GM18508 (cell line): ENCODE data around the gene DDHD1.
"Not testable (repeated sequence)": the region's sequence is repeated elsewhere in the genome, so short reads cannot be mapped to it uniquely, and the experiment has no call there.

Source experiments
- ATAC-seq: cut with Tn5 transposase; IDR thresholded peaks from one replicate; pipeline ENCODE4 v1.9.1; 2021; ENCODE audit warnings: moderate number of reproducible peaks; ENCODE audit not compliant: insufficient read depth, unreplicated experiment

Gene DDHD1

DNA sequence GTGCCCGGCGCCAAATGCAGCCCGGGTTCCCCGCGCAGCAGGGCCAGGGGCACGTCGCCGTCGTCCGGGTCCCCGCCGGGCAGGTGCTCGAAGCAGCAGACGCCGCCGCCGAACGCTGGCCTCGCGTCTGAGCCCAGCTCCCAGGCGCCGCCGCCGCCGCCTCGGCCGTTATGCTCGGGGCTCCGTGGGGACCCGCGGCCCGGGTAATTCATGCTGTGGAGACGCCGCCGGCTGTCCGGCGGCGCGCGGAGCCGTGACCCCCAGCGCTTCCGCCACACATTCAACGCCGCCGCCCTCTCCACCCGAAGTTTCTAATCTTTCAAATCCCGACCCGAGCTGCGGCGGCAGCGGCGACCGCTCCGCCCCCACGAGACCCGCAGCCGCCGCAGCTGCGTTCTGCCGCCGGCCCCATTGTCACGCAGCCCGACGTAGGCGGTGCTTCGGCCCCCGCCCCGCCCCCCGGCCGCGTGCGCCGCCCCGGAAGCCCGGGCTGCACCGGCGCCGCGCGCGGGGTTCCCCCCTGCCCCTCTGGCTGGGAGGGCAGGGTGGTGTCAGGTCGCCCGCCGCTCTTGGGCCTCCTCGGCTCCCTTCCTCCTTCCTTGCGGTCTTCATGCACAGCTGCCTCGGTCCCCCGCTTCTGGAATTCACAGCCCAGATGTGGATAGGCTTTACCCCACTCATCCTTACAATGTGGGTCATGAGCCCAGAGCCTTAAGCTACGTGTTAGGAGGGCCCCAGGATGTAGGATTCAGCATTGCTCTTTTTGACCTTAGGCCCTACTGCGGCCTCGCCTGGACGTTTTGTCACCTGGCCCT is at the start of gene DDHD1:
Gene DDHD1, minus strand, starts transcription at position 437 of the 815 bp plus-strand sequence. Its CDS starts 225 bp downstream, at position 212.
- no peak for ATAC-seq

DNA sequence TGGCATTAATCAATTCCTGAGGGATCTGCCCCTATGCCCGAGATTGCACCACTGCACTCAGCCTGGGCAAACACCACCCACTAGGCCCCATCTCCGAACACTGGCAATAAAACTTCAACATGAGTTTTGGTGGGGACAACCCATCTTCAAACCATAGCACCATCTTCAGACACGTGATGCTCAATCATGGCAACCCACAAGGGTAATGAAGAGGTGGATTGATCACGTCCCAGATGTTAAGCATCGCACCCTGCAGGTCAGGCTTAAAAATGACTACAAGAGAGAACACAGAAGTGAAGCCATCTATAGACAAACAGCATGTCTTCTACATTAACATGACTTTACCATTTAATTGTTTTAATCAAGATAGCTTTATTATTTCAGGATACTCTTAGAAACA is 42.8 kb upstream of the DDHD1 start:
- no peak for ATAC-seq

DNA sequence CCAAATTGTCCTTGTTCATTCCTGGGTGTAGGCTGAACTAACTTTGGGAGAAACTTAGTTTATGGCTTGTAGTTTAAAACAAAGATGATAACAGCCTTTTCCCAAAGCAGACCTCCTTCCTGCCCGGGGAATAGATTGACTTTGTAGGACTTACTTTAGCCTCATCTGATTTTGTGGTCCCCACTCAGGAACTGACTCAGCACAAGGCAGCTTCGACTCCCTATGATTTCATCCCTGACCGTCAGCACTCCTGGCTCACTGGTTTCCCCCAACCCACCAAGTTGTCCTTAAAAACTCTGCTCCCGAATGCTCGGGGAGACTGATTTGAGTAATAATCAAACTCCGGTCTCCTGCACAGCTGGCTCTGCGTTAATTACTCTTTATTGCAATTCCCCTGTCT is 40.1 kb upstream of the DDHD1 start:
- ATAC-seq = no peak

DNA sequence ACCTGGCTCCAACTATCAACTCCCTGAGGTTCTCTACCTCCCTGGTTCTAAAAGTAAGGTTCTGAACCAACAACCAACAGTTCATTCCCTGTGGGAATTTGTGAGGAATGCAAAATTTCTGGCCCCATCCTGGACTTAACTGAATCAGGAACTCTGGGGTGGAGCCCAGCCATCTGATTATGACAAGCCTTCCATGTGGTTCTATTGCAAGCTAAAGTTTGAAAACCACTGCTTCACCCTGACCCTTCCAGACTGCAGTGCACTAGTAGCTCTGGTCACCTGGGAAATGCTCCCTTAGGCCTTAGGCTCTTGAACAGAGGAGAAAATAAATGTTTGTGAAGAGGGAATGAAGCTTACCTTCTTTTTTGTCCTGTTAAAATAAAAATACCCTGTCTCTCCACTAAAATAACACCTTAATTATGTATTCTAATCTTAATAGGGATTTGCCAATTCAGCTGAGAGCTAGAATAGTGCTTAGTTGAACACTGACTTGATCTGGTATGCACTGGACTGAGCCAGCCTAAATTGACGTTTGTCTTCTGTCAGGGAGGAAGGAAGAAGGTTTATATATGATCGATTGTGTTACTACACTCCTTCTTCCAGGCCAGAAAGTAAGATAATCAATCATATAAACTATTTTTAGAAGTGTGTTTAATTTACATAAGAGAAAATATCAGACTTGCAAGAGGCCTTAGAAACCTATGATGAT is 39.1 kb upstream of the DDHD1 start:
- ATAC-seq = no peak

DNA sequence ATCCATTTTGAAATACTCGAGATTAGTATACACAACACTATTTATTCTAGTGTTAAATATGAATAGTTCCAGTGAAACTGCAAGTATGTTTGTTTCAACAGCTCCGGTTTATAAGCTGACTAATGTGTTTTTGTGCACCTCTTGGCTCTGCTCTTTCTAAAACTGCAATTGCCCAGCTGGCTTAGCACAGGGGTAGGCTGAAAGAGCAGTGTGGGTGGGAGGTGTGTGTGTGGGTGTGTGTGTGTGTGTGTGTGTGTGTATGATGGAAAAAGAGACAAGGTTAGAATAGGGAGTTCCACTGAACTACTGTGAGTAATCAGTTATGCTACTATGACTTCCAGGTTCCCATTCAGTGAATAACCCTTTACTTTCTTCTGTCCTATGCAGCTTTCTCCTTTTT is 37.8 kb upstream of the DDHD1 start:
- ATAC-seq = no peak

DNA sequence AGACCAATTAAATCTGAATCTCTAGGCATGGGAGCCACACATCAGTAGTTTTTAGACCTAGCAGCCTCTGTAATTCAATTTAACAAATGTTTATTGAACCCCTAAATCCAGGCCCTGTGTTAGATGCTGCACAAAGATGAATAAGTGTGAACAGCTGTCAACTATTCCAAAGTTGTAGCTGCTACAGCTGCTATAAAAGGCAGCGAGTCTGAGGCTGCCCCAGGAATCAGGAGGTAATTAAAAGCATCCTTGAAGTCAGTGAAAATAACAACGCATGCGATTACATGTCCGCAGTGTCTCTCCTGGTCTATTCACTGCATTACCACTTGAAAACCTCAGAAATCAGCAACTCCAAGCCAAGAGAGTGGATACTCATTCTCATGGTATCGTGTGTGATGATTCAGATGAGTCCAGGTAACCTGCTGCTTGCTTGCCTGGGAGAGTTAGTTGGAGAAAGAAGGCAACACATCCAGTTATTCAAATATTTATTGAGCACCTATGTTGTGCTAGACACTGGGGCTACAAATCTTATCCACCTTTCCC is 34.9 kb upstream of the DDHD1 start:
- no peak for ATAC-seq

DNA sequence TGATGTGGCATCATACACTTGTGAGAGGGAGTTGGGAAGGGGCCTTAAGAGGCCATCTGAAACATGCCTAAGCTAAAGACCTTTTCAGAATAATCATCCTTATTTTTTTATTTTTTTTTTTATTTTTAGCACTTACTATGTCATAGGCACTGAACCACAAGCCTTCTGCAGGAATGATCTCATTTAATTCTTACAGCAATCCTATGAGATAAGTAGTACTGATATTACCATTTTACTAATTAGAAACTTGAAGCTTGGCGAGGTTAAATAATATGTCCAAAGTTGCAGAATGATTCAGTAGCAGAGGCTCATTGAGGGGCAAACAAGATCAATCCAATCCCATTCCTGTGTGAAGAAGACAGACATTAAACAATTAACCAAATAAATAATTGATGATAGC is 33.4 kb upstream of the DDHD1 start:
- ATAC-seq = no peak

DNA sequence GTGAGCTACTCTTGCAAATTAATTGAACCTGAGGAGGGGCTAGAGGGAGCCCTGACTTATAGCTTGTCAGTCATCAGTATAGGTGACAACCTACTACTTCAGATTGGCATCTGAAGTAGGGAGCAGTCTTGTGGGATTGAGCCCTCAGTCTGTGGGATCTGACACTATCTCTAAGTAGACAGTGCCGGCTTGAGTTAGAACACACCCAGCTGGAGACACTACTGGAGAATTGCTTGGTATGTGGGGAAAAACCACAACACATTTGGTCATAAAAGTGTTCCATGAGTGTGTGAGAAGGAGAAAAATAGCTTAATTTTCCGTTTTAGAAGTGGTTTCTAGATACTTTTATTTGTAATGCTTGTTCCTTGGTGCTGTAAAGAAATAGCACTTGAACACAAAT is 30.5 kb upstream of the DDHD1 start:
- ATAC-seq = no peak

DNA sequence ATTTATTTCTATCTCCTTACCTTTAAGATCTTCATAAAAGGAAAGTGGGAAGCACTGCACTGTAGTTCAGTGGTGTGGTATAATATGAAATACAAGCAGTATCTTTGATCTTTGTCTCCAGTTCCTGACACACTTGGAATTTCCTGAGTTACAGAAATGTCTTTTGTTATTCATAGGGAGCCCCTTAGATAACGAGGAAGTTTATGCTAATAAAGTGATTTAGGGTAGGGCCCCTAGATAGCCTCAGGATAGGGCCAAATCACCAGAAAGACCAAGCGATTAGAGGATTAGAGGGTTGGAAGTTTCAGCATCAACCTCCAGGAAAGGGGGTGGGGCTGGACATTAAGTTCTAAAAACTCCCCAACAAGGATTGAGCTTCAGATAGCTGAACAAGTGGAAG is 29.9 kb upstream of the DDHD1 start:
- no peak for ATAC-seq

DNA sequence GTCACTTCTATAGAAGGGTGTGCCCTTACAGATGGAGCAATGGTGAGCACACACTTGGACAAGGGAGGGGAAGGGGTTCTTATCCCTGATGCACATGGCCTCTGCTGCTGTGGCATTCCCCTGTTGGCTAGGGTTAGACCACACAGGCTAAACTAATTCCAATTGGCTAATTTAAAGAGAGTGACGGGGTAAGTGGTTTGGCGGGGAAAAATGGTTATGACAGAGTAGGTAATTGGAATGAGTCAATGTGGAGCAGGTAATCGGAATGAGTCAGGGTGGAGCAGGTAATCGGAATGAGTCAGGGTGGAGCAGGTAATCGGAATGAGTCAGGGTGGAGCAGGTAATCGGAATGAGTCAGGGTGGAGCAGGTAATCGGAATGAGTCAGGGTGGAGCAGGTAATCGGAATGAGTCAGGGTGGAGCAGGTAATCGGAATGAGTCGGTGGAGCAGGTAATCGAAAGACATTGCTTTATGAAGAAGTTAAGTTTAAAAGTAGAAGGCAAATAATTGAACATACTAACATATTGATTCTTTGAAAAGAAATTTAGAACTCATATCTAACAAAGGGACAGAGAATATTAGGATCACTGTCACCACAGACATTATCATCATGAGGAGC is 28.4 kb upstream of the DDHD1 start:
- ATAC-seq = not testable (repeated sequence)

DNA sequence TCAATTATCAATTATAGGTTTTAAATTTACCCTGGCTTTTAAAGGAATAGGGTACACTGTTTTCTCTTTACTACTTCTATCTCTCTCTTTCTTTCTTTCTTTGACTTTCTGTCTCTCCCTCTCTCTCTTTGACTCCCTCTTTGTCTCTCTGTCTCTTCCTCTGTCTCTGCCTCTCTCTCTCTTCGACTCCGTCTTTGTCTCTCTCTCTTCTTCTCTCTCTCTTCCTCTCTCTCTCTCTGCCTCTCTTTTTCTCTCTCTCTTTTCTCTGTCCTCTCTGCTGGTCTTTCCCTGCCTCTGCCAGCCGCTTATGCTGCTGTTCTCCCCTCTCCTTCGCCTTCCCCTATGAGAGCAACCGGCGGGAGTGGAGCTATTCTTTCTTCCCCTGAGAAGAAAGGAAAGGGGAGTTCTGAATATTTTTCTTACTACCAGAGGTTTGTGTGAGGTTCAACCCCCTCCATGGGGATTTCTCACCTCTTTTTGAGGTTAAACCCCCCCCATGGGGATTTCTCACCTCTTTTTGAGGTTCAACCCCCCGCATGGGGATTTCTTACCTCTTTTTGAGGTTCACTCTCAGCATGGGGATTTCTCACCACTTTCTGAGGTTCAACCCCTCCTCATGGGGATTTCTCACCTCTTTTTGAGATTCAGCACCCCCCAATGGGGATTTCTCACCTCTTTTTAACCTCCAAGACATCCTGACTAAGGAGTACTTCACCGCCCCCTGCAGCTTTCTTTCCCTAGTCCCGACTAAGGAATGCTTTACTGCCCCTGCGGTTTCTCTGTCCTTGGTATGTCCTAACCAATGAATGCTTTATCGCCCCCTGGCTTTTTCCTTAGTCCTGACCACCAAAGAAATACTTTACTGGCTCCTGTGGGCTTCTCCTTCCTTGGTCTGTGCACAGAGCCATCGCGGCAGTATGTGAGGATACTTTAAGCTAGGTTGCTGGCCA is 27.4 kb upstream of the DDHD1 start:
- ATAC-seq = no peak

DNA sequence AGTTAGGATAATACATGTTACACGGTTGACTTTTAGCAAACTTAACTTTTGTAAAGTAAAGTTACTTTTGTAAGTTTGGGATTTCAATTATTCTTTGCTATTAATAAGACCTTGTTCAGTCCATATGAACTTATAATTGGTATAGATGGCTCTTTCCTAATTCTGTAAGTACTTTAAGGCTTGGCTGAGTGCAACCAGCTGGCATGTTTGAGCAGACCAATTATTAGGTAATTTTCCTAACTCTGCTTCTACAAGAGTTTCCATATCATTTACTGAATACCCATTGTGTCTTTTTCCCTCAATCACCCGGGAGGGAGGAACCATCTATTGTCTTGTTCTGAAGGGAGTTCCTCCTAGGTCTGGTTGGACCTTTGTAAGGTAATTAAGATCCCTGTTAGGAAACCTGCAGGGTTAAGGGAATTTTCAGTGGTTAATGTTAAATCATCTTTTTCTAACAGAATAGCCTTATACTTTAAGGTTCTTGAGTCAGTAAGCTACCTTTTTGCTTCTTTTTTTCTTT is 26.4 kb upstream of the DDHD1 start:
- not testable (repeated sequence) for ATAC-seq

DNA sequence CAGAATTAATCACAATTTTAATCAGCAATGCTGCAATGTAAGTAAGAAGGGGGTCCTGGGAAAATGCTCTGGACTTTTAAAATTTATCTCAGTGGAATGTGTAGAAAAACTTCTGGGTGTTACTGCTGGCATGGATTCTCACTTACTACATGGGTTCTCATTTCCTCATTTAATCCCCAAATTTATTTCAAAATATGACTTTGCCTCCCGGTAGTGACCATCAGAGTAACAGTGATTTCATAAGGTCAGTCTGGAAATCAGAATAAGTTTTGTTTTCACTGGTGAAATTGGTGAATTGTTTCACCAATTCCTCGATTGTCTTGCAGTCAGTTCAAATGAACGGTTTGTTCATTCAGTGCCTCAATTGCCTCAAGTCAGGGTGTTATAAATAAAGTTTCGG is 22.3 kb upstream of the DDHD1 start:
- no peak for ATAC-seq

DNA sequence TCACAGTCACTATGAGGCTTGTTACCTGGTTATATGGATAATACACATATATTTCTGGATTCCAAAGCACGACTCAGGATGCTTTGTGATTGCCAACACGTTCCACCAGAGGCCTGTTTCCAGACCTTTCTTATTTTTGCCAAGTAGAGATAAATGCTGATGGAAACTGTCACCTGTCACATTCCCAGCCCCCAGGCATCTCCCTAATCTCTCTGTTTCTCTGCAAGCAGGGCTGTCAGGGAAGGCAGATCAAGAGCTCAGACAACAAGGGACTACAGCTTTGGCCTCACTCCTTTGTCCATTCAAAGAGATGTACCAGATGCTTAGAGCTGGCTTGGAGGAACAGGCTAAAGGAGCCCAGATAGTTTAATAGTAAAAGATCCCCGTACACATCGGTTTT is 21.8 kb upstream of the DDHD1 start:
- ATAC-seq = no peak

DNA sequence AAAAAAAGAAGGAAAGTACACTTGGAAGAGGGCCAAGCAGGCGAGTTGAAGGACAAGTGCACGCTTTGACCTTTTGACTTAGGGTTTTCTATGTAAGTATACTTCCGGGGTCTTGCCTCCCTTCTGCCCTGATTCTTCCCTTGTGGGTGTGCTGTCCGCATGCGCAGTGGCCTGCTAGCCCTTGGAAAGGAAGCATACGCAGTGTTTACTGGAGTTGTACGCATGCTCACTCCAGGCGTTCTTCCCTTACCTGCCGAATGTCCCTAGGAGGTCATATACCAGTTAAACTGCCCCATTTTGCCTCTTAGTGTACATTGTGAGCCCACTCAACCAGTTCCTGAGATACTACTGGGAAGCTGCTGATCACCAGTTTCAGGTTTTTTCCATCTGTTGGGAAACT is 15.7 kb upstream of the DDHD1 start:
- no peak for ATAC-seq

DNA sequence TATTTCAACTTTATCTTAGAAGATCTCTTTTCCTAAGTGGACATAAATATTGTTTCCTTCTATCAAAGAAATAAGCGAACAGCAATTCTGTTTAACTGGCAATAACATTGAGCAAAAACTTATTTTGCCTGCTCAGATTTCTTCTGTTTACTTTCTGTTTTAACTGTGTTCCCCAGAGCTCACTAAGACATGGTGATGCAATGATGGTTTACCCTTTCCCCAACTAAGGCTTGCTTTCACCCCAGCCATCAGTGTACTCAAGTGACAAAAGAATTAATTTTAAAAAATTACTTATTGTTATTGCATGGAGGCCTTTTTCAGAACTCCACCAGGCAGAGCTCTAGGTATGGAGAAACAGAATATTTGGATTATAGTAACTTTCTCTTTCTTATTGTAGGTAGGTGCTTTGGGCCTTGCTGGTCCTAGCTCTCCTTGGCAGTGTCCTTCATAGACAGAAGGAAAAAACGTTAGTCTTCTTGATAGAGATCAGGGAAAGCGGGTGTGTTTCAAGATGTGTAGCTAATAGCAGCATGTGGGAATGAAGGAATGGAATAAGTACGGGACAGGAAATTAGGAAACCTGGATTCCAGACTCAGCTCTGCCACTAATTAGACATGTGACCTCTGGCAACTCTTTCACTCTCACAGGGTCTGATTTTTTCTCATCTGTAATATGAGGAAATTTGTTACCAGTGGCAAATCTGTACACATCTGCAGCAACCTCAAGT is 14.6 kb upstream of the DDHD1 start:
- ATAC-seq = no peak

DNA sequence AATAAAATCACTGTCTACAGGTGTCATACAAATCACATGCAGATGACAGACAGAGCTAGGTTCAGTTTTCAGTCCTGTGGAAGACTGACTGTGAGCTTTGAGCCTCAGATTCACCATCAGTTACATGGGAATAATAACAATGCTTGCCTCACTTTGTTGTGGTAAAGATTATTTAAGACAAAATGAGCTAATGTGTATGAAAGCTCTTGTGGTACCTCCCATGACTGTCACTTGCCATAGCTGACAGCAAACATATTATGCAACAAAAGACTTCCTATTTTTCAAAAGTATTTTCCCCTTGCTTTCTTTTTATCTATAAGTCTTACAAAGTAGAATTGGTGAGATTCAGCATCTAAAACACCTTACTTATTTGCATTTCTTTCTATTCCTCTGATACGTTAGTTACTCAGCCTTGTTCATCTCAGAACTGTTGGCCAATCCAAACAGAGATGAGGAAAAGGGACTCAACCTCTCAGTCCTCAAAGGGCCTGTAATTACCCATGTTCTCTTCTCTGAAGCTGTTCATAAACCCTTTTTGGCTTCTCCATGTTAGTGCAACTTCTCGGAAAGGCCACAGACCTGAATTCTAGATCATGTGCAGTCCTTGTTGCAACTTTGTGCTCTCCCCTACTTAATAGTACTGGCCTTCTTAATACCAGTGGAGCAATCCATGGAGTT is 8.8 kb upstream of the DDHD1 start:
- no peak for ATAC-seq

DNA sequence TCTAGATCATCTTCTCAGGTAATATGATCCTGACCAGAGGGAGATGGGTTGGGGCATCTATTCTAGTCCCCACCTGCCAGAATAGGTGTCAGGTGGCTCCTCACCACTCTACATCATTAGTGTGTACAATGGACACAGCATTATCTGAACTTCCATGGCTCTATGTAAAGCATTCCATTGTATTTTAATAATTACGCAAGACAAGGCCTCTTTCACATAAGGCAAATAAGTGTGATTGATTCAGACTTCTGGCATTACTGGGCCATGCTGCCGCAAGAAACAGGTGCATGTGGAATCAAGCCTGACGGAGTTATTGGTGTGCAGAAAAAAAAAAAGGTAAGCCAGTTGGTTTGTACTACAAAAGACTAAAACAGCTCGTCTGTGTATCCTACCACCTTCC is 3.1 kb upstream of the DDHD1 start:
- no peak for ATAC-seq

DNA sequence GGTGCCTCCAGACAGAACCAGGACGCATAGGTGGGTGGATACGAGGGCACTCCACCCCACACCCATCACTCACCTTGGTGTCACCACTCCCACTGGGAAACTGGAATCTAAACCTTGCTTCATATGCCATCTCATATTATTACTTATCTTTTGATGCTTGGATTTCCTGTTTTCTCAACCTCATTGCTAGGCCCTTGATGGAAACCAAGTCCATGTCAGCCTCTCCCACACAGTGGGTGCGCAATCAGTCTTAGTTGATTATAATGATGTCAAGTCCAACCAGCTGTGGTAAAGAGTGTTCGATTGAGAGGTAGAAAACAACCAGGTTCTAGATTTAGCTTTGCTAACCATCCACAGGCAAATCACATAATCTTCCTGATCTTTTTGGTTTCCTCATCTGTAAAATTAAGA is 584 bp upstream of the DDHD1 start:
- no peak for ATAC-seq
